B cell (primary cell): ENCODE results near the gene SGF29. TPM values are rescaled to one million over a fixed set of nuclear protein-coding genes. Genes with fewer than 3 reads are reported as not detected.

Source experiments
- ATAC-seq: fragments of 200-7000 bp; cut with Tn5 transposase; one replicate; pipeline ENCODE4 v1.10.0; 2021; ENCODE audit warnings: low read depth, mild to moderate bottlenecking, moderate number of reproducible peaks, moderate library complexity
- CTCF ChIA-PET: fragments of 350-600 bp; sonication (Branson Sonifier 250); formaldehyde crosslinking; loops from one replicate; lab custom pipeline; 2021; ENCODE audit warnings: antibody characterized with exemption, inconsistent platforms; lab: Charles Lee
- POLR2A ChIA-PET: fragments of 350-600 bp; sonication (Branson Sonifier 250); formaldehyde crosslinking; loops from one replicate; lab custom pipeline; 2021; ENCODE audit warnings: antibody characterized with exemption; lab: Charles Lee
- DNase-seq: peaks from one replicate; pipeline ENCODE4 v3.0.0; 2013
- H2AFZ ChIP-seq: 2 replicates; pipeline ENCODE4 v1.6.1; 2012; ENCODE audit warnings: mild to moderate bottlenecking, low read depth, low read length; ENCODE audit not compliant: insufficient read depth, poor library complexity, severe bottlenecking
- H3K27ac ChIP-seq, 2 donors: 1 replicate in 1 of 2; 2 replicates in 1 of 2; pipeline ENCODE4 v1.5.1; 2012 to 2013; ENCODE audit warnings: low read length in 2 of 2, mild to moderate bottlenecking in 2 of 2, moderate library complexity in 1 of 2
- H3K27me3 ChIP-seq, 4 experiments: fragments of 200-600 bp in 1 of 4; sonication (generic) in 1 of 4; replicated peaks in 1 of 4; 1 replicate in 2 of 4; 2 replicates in 2 of 4; pipeline versions ENCODE4 v1.6.1 to v1.7.0; 2013 to 2016; ENCODE audit warnings: low read length in 3 of 4, mild to moderate bottlenecking in 2 of 4, mixed read lengths in 1 of 4, moderate library complexity in 1 of 4; ENCODE audit not compliant: insufficient read depth in 4 of 4, control insufficient read depth in 3 of 4; ENCODE audit errors: control extremely low read depth in 1 of 4
- H3K36me3 ChIP-seq, 2 experiments: replicated peaks in 1 of 2; 1 replicate in 1 of 2; 2 replicates in 1 of 2; pipeline versions ENCODE4 v1.6.1 to v1.7.1; 2013; ENCODE audit warnings: low read length in 1 of 2; ENCODE audit not compliant: insufficient read depth in 2 of 2, control insufficient read depth in 1 of 2; ENCODE audit errors: control extremely low read depth in 1 of 2, extremely low read depth in 1 of 2
- H3K4me1 ChIP-seq, 2 donors: fragments of 200-600 bp in 1 of 2; sonication (generic) in 1 of 2; 1 replicate in 1 of 2; 2 replicates in 1 of 2; pipeline versions ENCODE4 v1.5.1 to v1.6.1; 2013 to 2017; ENCODE audit warnings: low read length in 2 of 2; ENCODE audit not compliant: control insufficient read depth in 2 of 2, insufficient read depth in 2 of 2
- H3K4me2 ChIP-seq: replicated peaks from 2 replicates; pipeline ENCODE3; 2012; ENCODE audit warnings: mild to moderate bottlenecking, low read depth, low read length; ENCODE audit not compliant: poor library complexity, severe bottlenecking
- H3K4me3 ChIP-seq, 5 experiments: fragments of 200-600 bp in 1 of 5; sonication (generic) in 1 of 5; 1 replicate in 3 of 5; 2 replicates in 2 of 5; pipeline versions ENCODE4 v1.5.1 to v1.7.0; 2011 to 2016; ENCODE audit warnings: low read length in 4 of 5, mild to moderate bottlenecking in 4 of 5, low read depth in 2 of 5, control low read depth in 1 of 5, moderate library complexity in 1 of 5; ENCODE audit not compliant: insufficient read depth in 1 of 5; ENCODE audit errors: control extremely low read depth in 1 of 5, extremely low read depth in 1 of 5
- H3K79me2 ChIP-seq: fragments of 200-600 bp; sonication (generic); one replicate; pipeline ENCODE4 v1.6.0; 2016; ENCODE audit warnings: low read length; ENCODE audit not compliant: control insufficient read depth, insufficient read depth
- H3K9ac ChIP-seq: fragments of 200-600 bp; sonication (generic); 2 replicates; pipeline ENCODE4 v1.6.1; 2017; ENCODE audit warnings: mild to moderate bottlenecking, low read length, moderate library complexity
- H3K9me3 ChIP-seq, 3 donors: one replicate each; pipeline versions ENCODE4 v1.6.1 to v1.7.1; 2013; ENCODE audit warnings: low read length in 2 of 3; ENCODE audit not compliant: control insufficient read depth in 2 of 3, insufficient read depth in 1 of 3; ENCODE audit errors: control extremely low read depth in 1 of 3
- H4K20me1 ChIP-seq: 2 replicates; pipeline ENCODE4 v1.6.0; 2012; ENCODE audit warnings: mild to moderate bottlenecking, low read length; ENCODE audit not compliant: insufficient read depth, control insufficient read depth, poor library complexity, severe bottlenecking
- H3K27ac Mint-ChIP-seq: one replicate; pipeline ENCODE4 v1.8.0; 2021; ENCODE audit warnings: mixed read lengths
- H3K27me3 Mint-ChIP-seq: one replicate; pipeline ENCODE4 v1.8.0; 2021; ENCODE audit warnings: mixed read lengths
- H3K4me1 Mint-ChIP-seq: one replicate; pipeline ENCODE4 v1.8.0; 2021; ENCODE audit warnings: mixed read lengths
- H3K4me3 Mint-ChIP-seq: one replicate; pipeline ENCODE4 v1.8.0; 2021; ENCODE audit warnings: mixed read lengths
- H3K9me3 Mint-ChIP-seq: one replicate; pipeline ENCODE4 v1.8.0; 2022; ENCODE audit warnings: mixed read lengths; ENCODE audit not compliant: insufficient read depth
- CTCF ChIP-seq: fragments of 200-600 bp; IDR thresholded peaks from one replicate; pipeline ENCODE4 v1.8.0; 2022; ENCODE audit warnings: antibody characterized with exemption, mild to moderate bottlenecking
- EZH2 ChIP-seq: IDR thresholded peaks from 2 replicates; pipeline ENCODE4 v1.6.1; 2012; ENCODE audit warnings: borderline replicate concordance, low read depth, mild to moderate bottlenecking, moderate library complexity, low read length; ENCODE audit not compliant: insufficient read depth, poor library complexity, severe bottlenecking
- WGBS: methylation state at CpG from one replicate; pipeline ENCODE4 v1.1.5; 2013; ENCODE audit warnings: missing lambda C conversion rate; ENCODE audit not compliant: insufficient coverage; 5-methylcytosine and 5-hydroxymethylcytosine counted together
- intact Hi-C: fragments of 100-400 bp; cut with micrococcal nuclease; formaldehyde crosslinking; loops from one replicate; pipeline ENCODE4 v1.10.0; 2022
- polyA plus RNA-seq: library from polyadenylated mRNA; depleted of rRNA; stranded (reverse); fragments of >200 nt; gene quantifications from 2 replicates; pipeline ENCODE4 v1.2.3, GENCODE V29; 2012
- total RNA-seq, 2 donors: library from RNA; stranded (reverse); fragments of 120-200 nt in 1 of 2; gene quantifications; 1 replicate in 1 of 2; 2 replicates in 1 of 2; pipeline versions ENCODE4 v1.2.3 to v1.2.4, GENCODE V29; 2013 to 2022

The SGF29 gene
- total and polyA plus RNA-seq, 2 donors (not counting 1 experiment from before 2014, with no cell fraction given), result 24.0 to 52.9 TPM

DNA sequence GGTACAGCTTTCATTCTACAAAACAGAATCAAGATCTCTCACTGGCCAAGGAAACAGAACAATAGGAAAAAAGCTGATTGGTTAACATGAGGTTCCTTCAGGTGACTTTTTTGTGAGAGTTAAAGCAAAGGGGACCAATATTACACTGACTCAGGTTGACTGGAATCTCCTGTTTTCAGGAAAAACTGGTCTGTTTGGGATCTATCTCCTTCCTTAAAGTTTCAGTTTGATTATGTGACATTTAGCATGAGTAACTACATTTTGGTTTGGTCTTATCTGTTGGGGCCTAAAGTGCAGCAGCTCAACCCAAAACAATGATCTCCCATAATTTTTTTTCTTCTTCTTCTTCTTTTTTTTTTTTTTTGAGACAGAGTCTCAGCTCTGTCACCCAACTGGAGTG, 24.6 kb upstream of the SGF29 start:
- no peak for DNase-seq
- ChIA-PET CTCF (no interaction called here), POLR2A (interaction anchor here (0.5 kb wide), 1 partner anchor 94 kb away, joined by 3 read pairs; no protein-coding TSS in a partner anchor)
- no peaks in the 10 kb centered on the region for H3K27me3 Mint-ChIP-seq
- no peaks in the 10 kb centered on the region for H3K27me3 ChIP-seq
- no peaks in the 10 kb centered on the region for H3K4me1 ChIP-seq
- H3K79me2 ChIP-seq, result no peaks in the 10 kb centered on the region
- no peak overlapping the region for H3K9ac ChIP-seq
- no peak overlapping the region for H3K27ac Mint-ChIP-seq
- no peak overlapping the region for H2AFZ ChIP-seq
- no peak overlapping the region for H3K27ac ChIP-seq
- no peak for ATAC-seq
- no peaks in the 10 kb centered on the region for H3K36me3 ChIP-seq
- intact Hi-C loops, result no loop called here
- H3K4me2 ChIP-seq, result no peak overlapping the region
- no peaks in the 10 kb centered on the region for H4K20me1 ChIP-seq
- TF ChIP-seq EZH2 (no peak), CTCF (no peak)
- no peak overlapping the region for H3K4me3 Mint-ChIP-seq
- H3K9me3 ChIP-seq, result no peaks in the 10 kb centered on the region
- no peak overlapping the region for H3K4me3 ChIP-seq
- no peaks in the 10 kb centered on the region for H3K9me3 Mint-ChIP-seq
- H3K4me1 Mint-ChIP-seq, result peaks cover 3% of the 10 kb centered on the region

GRCh38 chr16:28531777-28532744, 21.7 kb upstream of the SGF29 start:
- CTCF ChIA-PET, result interaction anchor here (1.0 kb wide), 1 partner anchor 9 kb away, joined by 4 read pairs; no protein-coding TSS in a partner anchor
- POLR2A ChIA-PET, result no interaction called here
- TF ChIP-seq CTCF (no peak), EZH2 (no peak)
- ATAC-seq, result no peak
- H3K36me3 ChIP-seq, result no peaks in the 10 kb centered on the region
- H3K9me3 ChIP-seq, result no peaks in the 10 kb centered on the region
- no peak overlapping the region for H3K9ac ChIP-seq
- no peak overlapping the region for H2AFZ ChIP-seq
- Mint-ChIP-seq H3K4me1 (no peaks in the 10 kb centered on the region), H3K27me3 (no peaks in the 10 kb centered on the region), H3K4me3 (no peak overlapping the region), H3K9me3 (no peaks in the 10 kb centered on the region), H3K27ac (no peak overlapping the region)
- H3K27me3 ChIP-seq, result no peaks in the 10 kb centered on the region
- 87% methylated on average over 8 of the region's 9 CpGs for WGBS
- DNase-seq, result no peak
- H4K20me1 ChIP-seq, result no peaks in the 10 kb centered on the region
- H3K4me2 ChIP-seq, result no peak overlapping the region
- H3K4me1 ChIP-seq, result no peaks in the 10 kb centered on the region
- H3K4me3 ChIP-seq, result no peak overlapping the region
- no peaks in the 10 kb centered on the region for H3K79me2 ChIP-seq
- intact Hi-C loops, result no loop called here
- H3K27ac ChIP-seq, result no peak overlapping the region
